Activated CD4-positive, alpha-beta T cell treated with anti-CD3 and anti-CD28 coated beads, Interleukin-2, amount 50 U/mL, for 16 hours (primary cell): ENCODE data around the gene TTC3.

Experiments
- DNase-seq: peaks from one replicate; pipeline ENCODE4 v3.0.0-alpha.2; 2020

The TTC3 gene

GRCh38 chr21:37063433-37063832 is 9.6 kb upstream of the TTC3 start:
- no peak for DNase-seq

- DNase-seq, result no peak
These were observed 8.2 kb upstream of the TTC3 start for GRCh38 chr21:37064841-37065240.

- no peak for DNase-seq
These were observed 7.4 kb upstream of the TTC3 start for GRCh38 chr21:37065561-37066177.

GRCh38 chr21:37071561-37072273 is 1.3 kb upstream of the TTC3 start:
- DNase-seq, result peak; percentile 6

- DNase-seq, result peak; percentile 52
These were observed 623 bp upstream of the TTC3 start for GRCh38 chr21:37072274-37072987.

GRCh38 chr21:37073417-37074196 is 553 bp downstream of the TTC3 start:
- DNase-seq, result peak; percentile 48

GRCh38 chr21:37074197-37074510 is 1.1 kb downstream of the TTC3 start:
- DNase-seq, result no peak

GRCh38 chr21:37074546-37074945 is 1.5 kb downstream of the TTC3 start:
- no peak for DNase-seq

GRCh38 chr21:37075214-37075770 is 2.2 kb downstream of the TTC3 start:
- no peak for DNase-seq

- DNase-seq, result no peak
These were observed 3.2 kb downstream of the TTC3 start for GRCh38 chr21:37076087-37076850.

- no peak for DNase-seq
These were observed 4.3 kb downstream of the TTC3 start for GRCh38 chr21:37077403-37077802.

- DNase-seq, result peak; percentile 11
These were observed 6.3 kb downstream of the TTC3 start for GRCh38 chr21:37079211-37079824.

GRCh38 chr21:37082375-37082774 is 9.3 kb downstream of the TTC3 start:
- DNase-seq, result no peak

GRCh38 chr21:37082856-37083528 is 9.9 kb downstream of the TTC3 start:
- no peak for DNase-seq

- DNase-seq, result no peak
These were observed 12.7 kb downstream of the TTC3 start for GRCh38 chr21:37085726-37086125.

GRCh38 chr21:37087188-37087587 is 14.1 kb downstream of the TTC3 start:
- no peak for DNase-seq

- DNase-seq, result no peak
These were observed 15.2 kb downstream of the TTC3 start for GRCh38 chr21:37088186-37088735.

GRCh38 chr21:37093977-37094376 is 20.9 kb downstream of the TTC3 start:
- no peak for DNase-seq

GRCh38 chr21:37095821-37096220 is 22.8 kb downstream of the TTC3 start:
- no peak for DNase-seq

GRCh38 chr21:37098751-37099150 is 25.7 kb downstream of the TTC3 start:
- DNase-seq, result no peak

- DNase-seq, result no peak
These were observed 27.3 kb downstream of the TTC3 start for GRCh38 chr21:37100316-37100715.
